Suprapubic skin (tissue), 4 donors: ENCODE data around the gene ANHX.
"Not testable (repeated sequence)": the region's sequence is repeated elsewhere in the genome, so short reads cannot be mapped to it uniquely, and the experiment has no call there.

Experiments used
- POLR2A ChIP-seq, 2 donors: fragments of 450-650 bp; IDR thresholded peaks; one replicate each; pipeline ENCODE4 v1.6.1; 2017; ENCODE audit warnings: antibody characterized with exemption in 2 of 2, mild to moderate bottlenecking in 2 of 2, moderate library complexity in 2 of 2
- POLR2AphosphoS5 ChIP-seq, 3 donors: sonication (generic); formaldehyde crosslinking; IDR thresholded peaks; one replicate each; pipeline ENCODE4 v1.6.1; 2017; ENCODE audit warnings: antibody characterized with exemption in 3 of 3
- TF ChIP-seq, protein P1 (sequence below), 2 donors: fragments of 200-600 bp in 1 of 2; fragments of 450-650 bp in 1 of 2; sonication (generic) in 1 of 2; IDR thresholded peaks; one replicate each; pipeline ENCODE4 v1.5.1; 2016 to 2019; ENCODE audit warnings: antibody characterized with exemption in 2 of 2, mild to moderate bottlenecking in 1 of 2, moderate library complexity in 1 of 2

DNA sequence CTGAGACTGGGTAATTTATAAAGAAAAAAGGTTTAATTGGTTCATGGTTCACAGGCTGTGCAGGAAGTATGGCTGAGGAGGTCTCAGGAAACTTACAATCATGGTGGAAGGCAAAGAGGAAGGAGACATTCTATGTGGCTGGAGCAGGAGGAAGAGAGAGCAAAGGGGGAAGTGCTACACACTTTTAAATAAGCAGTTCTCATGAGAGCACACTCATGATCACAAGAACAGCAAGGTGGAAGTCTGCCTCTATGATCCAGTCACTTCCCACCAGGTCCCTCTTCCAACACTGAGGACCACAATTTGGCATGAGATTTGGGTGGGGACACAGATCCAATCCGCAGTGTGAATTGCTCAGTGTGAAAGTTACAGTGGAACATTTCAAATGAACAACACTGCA, 20.2 kb upstream of the ANHX start:
- TF ChIP-seq, protein P1, sequence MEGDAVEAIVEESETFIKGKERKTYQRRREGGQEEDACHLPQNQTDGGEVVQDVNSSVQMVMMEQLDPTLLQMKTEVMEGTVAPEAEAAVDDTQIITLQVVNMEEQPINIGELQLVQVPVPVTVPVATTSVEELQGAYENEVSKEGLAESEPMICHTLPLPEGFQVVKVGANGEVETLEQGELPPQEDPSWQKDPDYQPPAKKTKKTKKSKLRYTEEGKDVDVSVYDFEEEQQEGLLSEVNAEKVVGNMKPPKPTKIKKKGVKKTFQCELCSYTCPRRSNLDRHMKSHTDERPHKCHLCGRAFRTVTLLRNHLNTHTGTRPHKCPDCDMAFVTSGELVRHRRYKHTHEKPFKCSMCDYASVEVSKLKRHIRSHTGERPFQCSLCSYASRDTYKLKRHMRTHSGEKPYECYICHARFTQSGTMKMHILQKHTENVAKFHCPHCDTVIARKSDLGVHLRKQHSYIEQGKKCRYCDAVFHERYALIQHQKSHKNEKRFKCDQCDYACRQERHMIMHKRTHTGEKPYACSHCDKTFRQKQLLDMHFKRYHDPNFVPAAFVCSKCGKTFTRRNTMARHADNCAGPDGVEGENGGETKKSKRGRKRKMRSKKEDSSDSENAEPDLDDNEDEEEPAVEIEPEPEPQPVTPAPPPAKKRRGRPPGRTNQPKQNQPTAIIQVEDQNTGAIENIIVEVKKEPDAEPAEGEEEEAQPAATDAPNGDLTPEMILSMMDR (IDR thresholded peaks at IDR 0.05): not testable (repeated sequence)
- not testable (repeated sequence) for TF ChIP-seq POLR2AphosphoS5, POLR2A (IDR thresholded peaks at IDR 0.05)
